ENCODE results near the gene PMAIP1. TPM values are rescaled to one million over a fixed set of nuclear protein-coding genes. Genes with fewer than 3 reads are reported as not detected.

Gene PMAIP1
- total and polyA plus RNA-seq, 2 of the 8 experiments (the other 6 are each of a cell fraction or from before 2014, with no cell fraction given) = 51.7 to 84.1 TPM

- Histone ChIP-seq H3K9me3 (ENCODE audit: insufficient read depth in 2 of 2, low read depth in 1 of 2, low read length in 1 of 2) (no peaks in the 10 kb centered on the region), H3K79me2 (ENCODE audit: control insufficient read depth in 1 of 2, insufficient read depth in 2 of 2, low read length in 2 of 2) (peaks cover 5 to 23% of the 10 kb centered on the region in 2 experiments), H3K4me2 (ENCODE audit: insufficient read depth in 1 of 2, low read depth in 2 of 2, low read length in 2 of 2) (no peak overlapping the region), H2BK20ac (ENCODE audit: low read length) (no peak overlapping the region), H3K23me2 (ENCODE audit: low read depth, low read length) (no peaks in the 10 kb centered on the region), H3K4ac (replicated peaks; ENCODE audit: insufficient read length, low read depth, low read length) (no peak overlapping the region), H3K9ac (replicated peaks in 1 of 4; ENCODE audit: extremely low read depth in 1 of 4, low read depth in 3 of 4, low read length in 3 of 4) (no peak overlapping the region), H3K36me3 (ENCODE audit: control insufficient read depth in 2 of 4, insufficient read depth in 4 of 4, low read length in 3 of 4) (peaks cover 0 to 23% (median 12%) of the 10 kb centered on the region in 4 experiments; a peak in 5 of 8 replicates), H4K8ac (ENCODE audit: extremely low read depth, insufficient read depth, low read length) (no peak overlapping the region), H3K56ac (replicated peaks; ENCODE audit: insufficient read length, low read depth, low read length) (no peak overlapping the region), H2AK5ac (ENCODE audit: low read depth, low read length) (no peak overlapping the region), H3K23ac (ENCODE audit: insufficient read length) (no peak overlapping the region), H3K14ac (ENCODE audit: insufficient read length) (no peak overlapping the region), H2BK120ac (replicated peaks; ENCODE audit: low read depth, low read length) (no peak overlapping the region), H3K27me3 (replicated peaks in 1 of 4; ENCODE audit: control insufficient read depth in 3 of 4, extremely low read depth in 1 of 4, insufficient read depth in 3 of 4, low read length in 3 of 4) (no peaks in the 10 kb centered on the region), H4K20me1 (replicated peaks in 1 of 2; ENCODE audit: control insufficient read depth in 1 of 2, insufficient read depth in 2 of 2, low read length in 2 of 2) (peaks cover 7 to 10% of the 10 kb centered on the region in 2 experiments), H3K4me1 (replicated peaks in 1 of 4; ENCODE audit: control insufficient read depth in 3 of 4, insufficient read depth in 4 of 4, low read length in 3 of 4) (peaks cover 4 to 18% (median 12%) of the 10 kb centered on the region in 4 experiments; a peak in 5 of 7 replicates), H3K27ac (ENCODE audit: low read depth, low read length) (no peak overlapping the region), H4K5ac (ENCODE audit: insufficient read length, low read depth, low read length) (no peak overlapping the region), H3K4me3 (ENCODE audit: extremely low read depth in 1 of 4, insufficient read depth in 2 of 4, low read depth in 3 of 4, low read length in 4 of 4) (no peak overlapping the region), H2AFZ (ENCODE audit: low read length) (no peak overlapping the region), H3K79me1 (ENCODE audit: low read depth, low read length) (no peaks in the 10 kb centered on the region; the same call in 1 of the 2 replicates), H3K18ac (ENCODE audit: extremely low read depth, low read length) (no peak overlapping the region), H2BK15ac (ENCODE audit: low read length) (no peak overlapping the region), H2BK12ac (ENCODE audit: low read depth, low read length) (no peak overlapping the region), H2BK5ac (ENCODE audit: low read depth, low read length) (no peak overlapping the region), H4K91ac (replicated peaks; ENCODE audit: insufficient read length, low read length) (no peak overlapping the region)
- FAIRE-seq = no peak
- ChIA-PET CTCF (ENCODE audit: partially characterized antibody) (no interaction called here), POLR2A (ENCODE audit: partially characterized antibody) (no interaction called here)
- no peak for DNase-seq (ENCODE audit: low read depth in 1 of 2, low spot score in 2 of 2)
- WGBS, 2 experiments (ENCODE audit: extremely low coverage in 1 of 2, insufficient coverage in 1 of 2, insufficient read length in 1 of 2, insufficient replicate concordance in 2 of 2, low coverage in 1 of 2, low lambda C conversion rate in 2 of 2, missing lambda C conversion rate in 1 of 2) = 72% methylated on average over 5 of the region's 5 CpGs; no CpG with 5 or more reads in 1 of the 2 experiments
- TF ChIP-seq SP2 (IDR thresholded peaks at IDR 0.05; ENCODE audit: low read length) = no peak
- TF ChIP-seq RBBP5 (IDR thresholded peaks at IDR 0.05; ENCODE audit: borderline replicate concordance, low read depth, low read length) = no peak
- TF ChIP-seq ATF3 (IDR thresholded peaks at IDR 0.05; ENCODE audit: insufficient read depth, low read depth, low read length) = no peak
- TF ChIP-seq ATF2 (IDR thresholded peaks at IDR 0.05; ENCODE audit: low read length) = no peak
- TF ChIP-seq SIX5 (IDR thresholded peaks at IDR 0.05; ENCODE audit: low read depth, low read length) = no peak
- TF ChIP-seq POU5F1 (IDR thresholded peaks at IDR 0.05; ENCODE audit: low read depth, low read length) = no peak
- no peak for TF ChIP-seq FOSL1 (IDR thresholded peaks at IDR 0.05; ENCODE audit: insufficient read depth, low read depth, low read length)
- no peak for TF ChIP-seq CBX5 (IDR thresholded peaks at IDR 0.05; ENCODE audit: low read depth, low read length)
- no peak for TF ChIP-seq ASH2L (IDR thresholded peaks at IDR 0.05; ENCODE audit: low read length)
- no peak for TF ChIP-seq KDM4A (IDR thresholded peaks at IDR 0.05; ENCODE audit: low read depth, low read length, severe bottlenecking)
- TF ChIP-seq BACH1 (IDR thresholded peaks at IDR 0.05; ENCODE audit: low read length) = no peak
- TF ChIP-seq KDM1A (IDR thresholded peaks at IDR 0.05; ENCODE audit: borderline replicate concordance, low read length) = no peak
- no peak for TF ChIP-seq BRCA1 (IDR thresholded peaks at IDR 0.05; ENCODE audit: low read depth, low read length)
These were observed 7.4 kb downstream of the PMAIP1 start for GRCh38 chr18:59907172-59907571.
